GM20000 (cell line): ENCODE results near the gene GSAP.
A peak's percentile ranks its signal among the peaks of the same experiment; 100 is the strongest.

Experiments used
- DNase-seq: peaks from one replicate; pipeline ENCODE4 v3.0.0; 2012; ENCODE audit warnings: low spot score
- CTCF ChIP-seq: IDR thresholded peaks from 2 replicates; pipeline ENCODE4 v1.5.1; 2012; ENCODE audit warnings: mild to moderate bottlenecking, control low read depth; ENCODE audit errors: extremely low read depth, missing control alignments

The GSAP gene

GRCh38 chr7:77426052-77426404 is 9.9 kb upstream of the GSAP start:
- no peak for TF ChIP-seq CTCF
- peak; percentile 58 for DNase-seq

- no peak for TF ChIP-seq CTCF
- peak; percentile 15 for DNase-seq
These were observed 9.2 kb upstream of the GSAP start for GRCh38 chr7:77425101-77426051.

GRCh38 chr7:77422500-77422899 is 6.4 kb upstream of the GSAP start:
- no peak for DNase-seq
- TF ChIP-seq CTCF = no peak

- no peak for DNase-seq
These were observed 5.0 kb upstream of the GSAP start for GRCh38 chr7:77420986-77421672.

GRCh38 chr7:77420438-77420837 is 4.3 kb upstream of the GSAP start:
- DNase-seq = no peak
- TF ChIP-seq CTCF = no peak

More at GRCh38 chr7:77420986-77421672, 5.0 kb upstream of the GSAP start:
- no peak for TF ChIP-seq CTCF

- TF ChIP-seq CTCF = no peak
- DNase-seq = no peak
These were observed 3.0 kb upstream of the GSAP start for GRCh38 chr7:77419102-77419501.

- no peak for TF ChIP-seq CTCF
- no peak for DNase-seq
These were observed 1.7 kb upstream of the GSAP start for GRCh38 chr7:77417801-77418200.
